Measurements from ENCODE around the gene SOST.

GRCh38 chr17:43721537-43722268, 36.9 kb downstream of the SOST start:
- TF ChIP-seq CTCF (IDR thresholded peaks at IDR 0.05; ENCODE audit: insufficient read depth, low read length, poor library complexity, severe bottlenecking), result no peak
- TF ChIP-seq EZH2phosphoT487 (conservative IDR thresholded peaks at IDR 0.05; ENCODE audit: low read length), result no peak
